Stimulated activated CD4-positive, alpha-beta T cell treated with anti-CD3 and anti-CD28 coated beads, Interleukin-15, amount 100 ng/mL, for 48 hours (primary cell): ENCODE data around the gene IZUMO2.

Experiments
- DNase-seq, 2 donors: peaks; one replicate each; pipeline ENCODE4 v3.0.0-alpha.2; 2020; ENCODE audit warnings: low read depth in 2 of 2

IZUMO2 gene

GRCh38 chr19:50162988-50163387, at the start of gene IZUMO2:
IZUMO2 (minus strand) TSS chr19:50163281; CDS start chr19:50163194, 87 bp downstream.
- no peak for DNase-seq

DNA sequence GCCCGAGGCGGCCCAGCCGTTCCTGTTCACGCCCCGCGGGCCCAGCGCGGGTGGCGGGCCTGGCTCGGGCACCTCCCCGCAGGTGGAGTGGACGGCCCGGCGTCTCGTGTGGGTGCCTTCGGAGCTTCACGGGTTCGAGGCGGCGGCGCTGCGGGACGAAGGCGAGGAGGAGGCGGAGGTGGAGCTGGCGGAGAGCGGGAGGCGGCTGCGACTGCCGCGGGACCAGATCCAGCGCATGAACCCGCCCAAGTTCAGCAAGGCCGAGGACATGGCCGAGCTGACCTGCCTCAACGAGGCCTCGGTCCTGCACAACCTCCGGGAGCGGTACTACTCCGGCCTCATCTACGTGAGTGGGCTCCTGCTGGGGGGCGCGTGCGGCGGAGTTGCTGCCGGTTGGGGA, 47.3 kb upstream of the IZUMO2 start:
- DNase-seq, result no peak

DNA sequence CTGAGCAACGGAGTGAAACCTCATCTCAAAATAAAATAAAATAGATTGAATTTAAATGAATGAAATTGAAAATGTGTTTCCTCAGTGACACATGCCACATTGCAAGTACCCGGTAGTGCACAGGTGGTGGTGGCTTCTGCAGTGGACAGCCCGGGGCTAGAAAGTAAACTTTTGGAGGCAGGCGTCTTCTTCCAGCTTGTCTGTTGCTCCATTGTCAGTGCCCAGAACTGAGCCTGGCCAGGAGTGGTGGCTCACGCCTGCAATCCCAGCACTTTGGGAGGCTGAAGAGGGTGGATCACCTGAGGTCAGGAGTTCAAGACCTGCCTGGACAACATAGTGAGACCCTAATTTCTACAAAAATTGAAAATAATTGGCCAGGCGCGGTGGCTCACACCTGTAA, 46.0 kb upstream of the IZUMO2 start:
- DNase-seq, result no peak

DNA sequence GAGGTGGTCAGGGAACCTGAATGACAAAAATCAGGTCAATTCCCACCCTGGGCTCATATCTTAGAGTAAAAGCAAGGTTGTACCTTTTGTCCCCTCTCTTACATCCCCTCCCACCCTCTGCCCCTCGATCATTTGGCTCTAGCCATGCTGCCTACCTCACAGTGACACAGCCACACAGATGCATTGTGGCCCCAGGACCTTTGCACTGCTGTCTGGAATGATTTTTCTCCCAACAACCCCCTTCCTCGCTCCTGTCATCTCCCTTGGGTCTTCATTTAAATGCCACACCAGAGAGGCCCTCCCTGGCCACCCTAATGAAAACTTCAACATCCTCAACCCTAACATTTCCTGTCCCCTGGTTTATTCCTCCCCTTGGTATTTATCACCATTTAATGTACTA, 44.6 kb upstream of the IZUMO2 start:
- no peak for DNase-seq

DNA sequence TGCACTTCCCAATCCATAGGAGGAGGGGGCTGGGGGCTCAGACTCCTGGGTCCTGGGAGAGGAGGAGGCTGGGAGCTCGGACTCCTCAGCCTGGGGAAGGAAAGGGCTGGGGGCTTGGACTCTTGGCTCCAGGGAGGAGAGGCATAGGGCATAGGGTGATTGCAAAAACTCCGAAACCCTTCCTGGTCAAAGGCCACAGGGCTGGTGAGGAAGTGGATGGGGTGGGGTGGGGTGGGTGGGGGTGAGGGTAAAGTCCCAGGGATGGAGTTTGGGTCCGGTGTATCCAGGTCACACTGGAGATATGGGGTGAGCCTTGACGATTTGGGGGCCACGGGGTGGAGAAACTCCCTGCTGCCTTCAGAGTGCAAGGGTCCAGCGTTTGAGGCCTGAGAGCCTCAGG, 43.1 kb upstream of the IZUMO2 start:
- no peak for DNase-seq

- DNase-seq, result no peak
Observed at GRCh38 chr19:50205681-50206138, 42.6 kb upstream of the IZUMO2 start.

- DNase-seq, result no peak
Observed at GRCh38 chr19:50204811-50205675, 42.0 kb upstream of the IZUMO2 start.

DNA sequence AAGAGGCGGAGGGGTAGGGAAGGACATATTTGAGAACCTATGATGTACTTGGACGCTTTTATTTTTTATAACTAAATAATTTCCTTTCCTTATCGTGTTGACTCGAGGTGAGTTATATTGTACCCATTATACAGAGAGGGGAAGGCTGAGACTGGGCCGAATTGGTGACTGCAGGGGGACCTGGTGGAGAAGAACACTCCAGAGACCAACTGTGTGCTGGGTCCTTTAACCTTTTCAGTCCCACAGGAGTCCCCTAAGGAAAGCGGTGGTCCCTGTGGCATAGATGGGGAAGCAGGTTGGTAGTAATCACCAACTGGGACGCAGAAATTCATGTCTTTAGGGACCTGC, 41.0 kb upstream of the IZUMO2 start:
- DNase-seq, result no peak

- peak in 1 of 2 donors; percentile 10 for DNase-seq
Observed at GRCh38 chr19:50203281-50204080, 40.4 kb upstream of the IZUMO2 start, which contains the start of gene MYH14. MYH14 (plus strand) TSS chr19:50203622; CDS start chr19:50210366, 6,744 bp downstream.

GRCh38 chr19:50202962-50203280, 39.8 kb upstream of the IZUMO2 start:
- no peak for DNase-seq

DNA sequence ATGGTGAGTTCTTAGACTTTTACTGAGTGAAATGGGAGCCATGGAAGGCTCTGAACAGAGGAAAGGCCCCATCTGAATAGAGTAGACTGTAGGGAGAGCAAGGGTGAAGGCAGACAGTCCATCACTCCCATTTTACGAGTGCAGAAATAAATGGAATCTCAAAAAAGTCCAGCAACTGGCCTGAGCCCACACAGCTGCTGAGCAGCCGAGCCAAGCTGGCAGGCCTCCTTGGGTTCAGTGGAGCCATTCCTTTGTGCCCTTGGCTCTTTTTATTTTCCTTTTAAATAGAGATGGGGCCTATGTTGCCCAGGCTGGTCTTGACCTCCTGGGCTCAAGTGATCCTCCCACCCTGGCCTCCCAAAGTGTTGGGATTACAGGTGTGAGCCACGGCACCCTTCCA, 39.3 kb upstream of the IZUMO2 start:
- no peak for DNase-seq

DNA sequence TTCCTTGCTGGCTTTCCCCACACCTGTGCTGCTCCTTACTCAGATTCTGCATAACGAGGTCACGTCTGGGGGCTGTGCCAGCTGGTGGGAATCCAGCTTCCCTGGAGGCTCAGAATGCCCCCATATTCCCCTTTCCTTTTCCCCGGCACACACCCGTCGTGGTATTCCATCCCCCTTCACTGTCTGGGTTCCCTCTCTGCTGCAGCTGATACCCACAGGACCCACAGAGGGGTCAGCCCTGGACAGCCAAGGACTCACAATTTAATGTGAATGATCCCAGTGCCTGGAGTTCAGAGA, 36.1 kb upstream of the IZUMO2 start:
- DNase-seq, result no peak

DNA sequence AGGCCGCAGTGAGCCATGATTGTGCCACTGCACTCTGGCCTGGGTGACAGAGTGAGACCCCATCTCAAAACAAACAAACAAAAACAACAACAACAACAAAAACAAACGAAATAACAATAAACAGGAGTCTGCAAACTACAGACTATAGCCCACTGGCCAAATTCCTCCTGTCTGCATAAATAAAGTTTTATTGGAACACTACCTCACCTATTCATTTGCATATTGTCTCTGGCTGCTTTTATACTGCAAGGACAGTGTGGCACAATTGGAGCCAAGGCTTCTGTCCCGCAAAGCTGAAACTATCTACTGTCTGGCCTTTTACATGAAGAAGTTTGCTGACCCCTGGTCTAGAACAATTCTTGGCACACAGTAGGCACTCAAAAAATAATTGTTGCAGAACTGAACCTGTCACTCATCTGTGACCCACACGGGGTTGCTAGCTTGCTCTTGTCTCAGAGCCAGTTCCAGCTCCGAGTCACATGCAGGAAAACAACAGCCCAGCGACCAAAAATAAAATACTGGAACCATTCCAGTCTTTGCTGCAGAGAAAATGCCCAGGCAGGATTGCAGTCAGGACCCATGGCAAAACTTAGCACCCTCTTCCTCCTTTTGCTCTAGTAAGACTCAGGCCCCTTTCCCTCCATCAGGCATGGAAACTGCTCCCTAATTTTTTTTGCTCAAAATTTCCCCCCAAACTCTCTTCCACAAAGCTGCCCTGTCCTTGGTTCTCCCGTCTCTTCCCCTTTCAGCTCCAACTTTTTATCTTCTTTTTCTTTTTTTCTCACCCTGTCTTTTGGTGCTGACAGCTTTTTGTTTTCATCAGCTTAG, 35.6 kb upstream of the IZUMO2 start:
- no peak for DNase-seq

DNA sequence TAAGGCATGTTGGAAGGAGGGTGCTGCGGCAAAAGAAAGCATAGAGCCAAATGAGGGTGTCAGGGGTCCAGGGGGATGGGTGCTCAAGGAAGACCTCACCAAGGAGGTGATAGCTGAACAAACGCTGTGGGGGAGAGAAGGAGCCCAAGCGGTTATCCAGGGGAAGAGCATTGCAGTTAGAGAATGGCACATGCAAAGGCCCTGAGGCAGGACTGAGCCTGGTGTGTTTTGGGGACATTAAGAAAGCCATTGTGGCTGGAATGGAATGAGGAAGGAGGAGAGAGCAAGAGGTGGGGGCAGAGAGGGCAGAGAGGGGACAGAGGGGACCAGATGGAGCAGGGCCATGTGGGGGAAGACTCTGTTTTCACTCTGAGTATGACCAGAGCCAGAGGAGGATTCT, 34.3 kb upstream of the IZUMO2 start:
- DNase-seq, result no peak

GRCh38 chr19:50196322-50196932, 33.3 kb upstream of the IZUMO2 start:
- DNase-seq, result no peak

DNA sequence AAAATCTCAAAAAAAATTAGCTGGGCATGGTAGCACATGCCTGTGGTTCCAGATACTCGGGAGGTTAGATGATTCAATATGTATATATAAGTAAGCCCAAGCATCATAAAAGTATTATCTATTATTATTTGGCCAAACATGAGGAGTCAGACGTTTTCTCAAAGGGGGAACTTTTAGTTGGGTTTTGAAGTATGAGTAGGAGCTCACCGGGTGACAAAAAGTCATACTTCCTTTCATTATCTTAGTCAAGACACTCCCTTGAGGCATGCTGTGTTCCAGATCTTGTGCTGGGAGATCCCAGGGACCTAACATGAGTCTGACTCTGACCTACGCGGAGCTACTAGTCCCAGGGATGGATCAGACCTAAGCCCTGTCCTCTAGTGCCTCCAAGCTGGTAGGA, 32.1 kb upstream of the IZUMO2 start:
- DNase-seq, result no peak

DNA sequence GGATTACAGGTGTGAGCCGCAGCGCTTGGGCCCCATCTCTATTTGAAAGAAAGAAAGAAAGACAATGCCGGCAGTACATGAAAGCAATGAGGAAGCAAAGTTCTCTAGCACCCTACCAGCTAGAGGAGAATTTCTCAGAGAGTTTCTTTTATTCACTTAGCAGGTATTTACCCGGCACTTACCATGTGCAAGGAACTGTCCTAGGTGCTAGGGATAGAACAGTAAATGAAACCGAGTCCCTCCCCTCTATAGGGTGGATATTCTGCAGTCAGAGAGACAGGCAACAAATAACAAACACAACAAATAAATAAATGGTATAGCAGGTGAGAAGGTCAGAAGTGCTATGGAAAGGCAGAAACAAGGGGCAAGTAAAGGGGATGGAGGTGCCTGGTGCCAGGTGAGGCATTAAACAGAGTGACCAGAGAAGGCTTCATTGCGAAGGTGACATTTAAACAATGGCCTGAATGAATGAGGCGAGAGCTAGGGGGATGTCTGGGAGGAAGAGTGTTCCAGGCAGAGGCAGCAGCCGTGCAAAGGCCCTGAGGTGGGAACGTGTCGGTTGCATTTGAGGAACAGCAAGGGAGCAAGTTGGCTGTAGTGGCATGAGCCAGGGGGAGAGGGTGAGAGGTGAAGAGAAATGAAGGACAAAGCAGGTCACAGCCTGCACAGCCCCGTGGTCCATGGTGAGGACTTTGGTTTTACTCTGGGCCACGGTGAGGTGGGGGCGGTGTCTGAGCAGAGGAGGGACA, 29.6 kb upstream of the IZUMO2 start:
- no peak for DNase-seq

DNA sequence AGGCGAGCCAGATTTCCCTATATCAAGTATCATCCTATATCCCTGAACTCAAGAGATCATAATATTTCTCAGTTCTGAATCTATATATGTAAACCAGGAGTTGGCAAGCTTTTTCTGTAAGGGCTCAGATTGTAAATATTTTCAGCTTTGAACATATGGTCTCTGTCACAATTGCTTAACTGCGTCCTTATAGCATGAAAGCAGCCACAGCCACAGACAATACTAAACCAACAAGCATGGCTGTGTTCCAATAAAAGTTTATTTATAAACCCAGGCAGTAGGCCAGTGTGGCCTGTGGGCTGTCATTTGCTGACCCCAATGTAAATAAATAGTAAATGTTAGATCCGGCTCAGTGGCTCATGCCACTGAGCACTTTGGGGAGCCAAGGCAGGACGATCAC, 28.1 kb upstream of the IZUMO2 start:
- DNase-seq, result no peak

DNA sequence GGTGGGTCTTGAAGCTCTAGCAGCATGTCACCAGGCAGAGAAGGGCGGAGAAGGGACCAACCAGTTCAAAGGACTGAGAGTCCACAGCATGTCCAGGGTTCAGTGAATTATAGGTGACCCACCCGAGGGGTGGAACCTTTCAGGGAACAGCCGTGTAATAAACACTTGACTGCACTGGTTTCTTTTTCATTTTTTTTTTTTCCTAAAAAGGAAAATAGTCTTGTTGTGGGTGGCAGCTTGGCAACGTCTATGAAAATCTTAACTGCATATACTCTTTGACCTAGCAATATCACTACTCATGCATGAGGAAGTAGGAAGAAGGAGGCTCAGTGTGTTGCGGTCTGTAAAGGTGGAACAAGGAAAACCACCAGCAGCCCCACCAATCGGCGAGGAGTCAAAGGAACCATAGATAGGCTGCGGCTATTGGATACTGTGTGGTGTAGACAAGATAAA, 27.4 kb upstream of the IZUMO2 start:
- no peak for DNase-seq

DNA sequence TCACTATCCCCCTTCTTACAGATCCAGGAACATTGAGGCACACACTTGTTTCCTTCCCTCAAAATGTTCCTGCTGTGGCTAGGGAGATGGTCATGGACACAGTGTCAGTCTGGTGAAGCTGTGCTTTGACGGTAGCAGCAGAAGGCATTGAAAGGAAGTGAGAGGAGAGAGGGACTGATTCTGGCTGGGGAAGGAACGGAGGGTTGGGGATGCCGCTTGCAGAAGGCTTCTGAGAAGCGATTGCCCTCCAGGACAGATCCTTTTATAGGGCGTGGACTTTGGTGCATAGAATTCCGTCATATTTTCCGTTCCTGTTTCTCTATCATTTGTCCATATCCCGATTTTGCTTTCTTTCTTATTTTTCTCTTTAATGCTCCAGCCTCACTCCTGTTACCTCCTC, 26.2 kb upstream of the IZUMO2 start:
- DNase-seq, result no peak

GRCh38 chr19:50187937-50188336, 24.9 kb upstream of the IZUMO2 start:
- no peak for DNase-seq
